ENCODE data around the gene NDUFS1. TPM values are rescaled to one million over a fixed set of nuclear protein-coding genes. Genes with fewer than 3 reads are reported as not detected.
"Not testable (repeated sequence)": the region's sequence is repeated elsewhere in the genome, so short reads cannot be mapped to it uniquely, and the experiment has no call there.

The NDUFS1 gene
- total and polyA plus RNA-seq, 3 donors from 2014 or later = 73.1 to 86.8 (median 75.8) TPM

- intact Hi-C loops (cut with DNase I; ENCODE audit: low total_unique reads) = no loop called here
- whole genome bisulfite sequencing, 2 donors = 0 to 1% methylated on average over 33 of the region's 33 CpGs
- Histone ChIP-seq H3K27me3 (no peaks in the 10 kb centered on the region), H3K4me1 (peaks cover 8% of the 10 kb centered on the region), H3K36me3 (ENCODE audit: low read depth, missing control alignments) (no peaks in the 10 kb centered on the region), H3K4me3 (peak overlapping the region; percentile 84 to 89), H3K27ac (peak overlapping the region; percentile 89 to 92), H3K9me3 (no peaks in the 10 kb centered on the region)
- no peak for DNase-seq
- TF ChIP-seq CTCF (IDR thresholded peaks at IDR 0.05) (peak in 1 of 3 experiments; percentile 24), POLR2A (IDR thresholded peaks at IDR 0.05) (no peak)
Measured at GRCh38 chr2:206158563-206159345, 490 bp downstream of the NDUFS1 start.

- H3K36me3 ChIP-seq (ENCODE audit: low read depth, missing control alignments); H3K9me3 ChIP-seq; H3K27ac ChIP-seq; H3K4me1 ChIP-seq; intact Hi-C loops (cut with DNase I; ENCODE audit: low total_unique reads); H3K4me3 ChIP-seq; H3K27me3 ChIP-seq; DNase-seq: not testable (repeated sequence)
- WGBS, 2 donors = 72 to 83% methylated on average over 11 of the region's 11 CpGs
Measured at GRCh38 chr2:206157014-206157413, 2.2 kb downstream of the NDUFS1 start.

GRCh38 chr2:206154197-206154596, 5.0 kb downstream of the NDUFS1 start:
- DNase-seq = no peak
- Histone ChIP-seq H3K4me1 (no peaks in the 10 kb centered on the region), H3K9me3 (no peaks in the 10 kb centered on the region), H3K27me3 (no peaks in the 10 kb centered on the region), H3K4me3 (no peak overlapping the region), H3K27ac (no peak overlapping the region), H3K36me3 (ENCODE audit: low read depth, missing control alignments) (no peaks in the 10 kb centered on the region)
- TF ChIP-seq POLR2A (IDR thresholded peaks at IDR 0.05) = no peak
- peak in 1 of 3 experiments; percentile 8 for TF ChIP-seq CTCF (IDR thresholded peaks at IDR 0.05)
- intact Hi-C loops (cut with DNase I; ENCODE audit: low total_unique reads) = no loop called here
- 87 to 90% methylated on average over 3 of the region's 3 CpGs for whole genome bisulfite sequencing, 2 donors

- no peak overlapping the region for H3K4me3 ChIP-seq
- no peak for TF ChIP-seq CTCF (IDR thresholded peaks at IDR 0.05)
- intact Hi-C loops (cut with DNase I; ENCODE audit: low total_unique reads) = no loop called here
- H3K27me3 ChIP-seq = no peaks in the 10 kb centered on the region
- H3K4me1 ChIP-seq = no peaks in the 10 kb centered on the region
- DNase-seq = no peak
- H3K27ac ChIP-seq = no peak overlapping the region
- H3K36me3 ChIP-seq (ENCODE audit: low read depth, missing control alignments) = no peaks in the 10 kb centered on the region
- H3K9me3 ChIP-seq = no peaks in the 10 kb centered on the region
- 90 to 93% methylated on average over 4 of the region's 4 CpGs for WGBS, 2 donors
Measured at GRCh38 chr2:206150631-206151030, 8.6 kb downstream of the NDUFS1 start.

DNA sequence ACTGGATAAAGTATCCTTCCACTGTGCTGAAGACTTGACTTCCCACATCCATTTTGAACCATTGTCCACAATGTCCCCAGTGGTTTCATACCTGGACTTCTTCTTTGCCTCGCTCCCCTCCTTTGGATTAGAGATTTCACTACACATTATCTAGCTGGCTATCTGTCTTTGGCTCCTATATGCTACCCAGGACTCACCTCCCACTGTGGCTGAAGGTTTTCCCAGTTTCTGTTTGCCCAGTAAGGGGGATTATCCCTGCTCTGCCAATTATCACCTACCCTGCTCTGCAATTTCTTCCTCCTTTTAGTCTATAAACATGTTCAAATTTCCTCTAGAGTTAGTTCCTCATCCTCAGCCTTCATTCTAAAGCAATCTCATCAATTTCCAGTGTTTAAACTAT, 9.1 kb downstream of the NDUFS1 start:
- no peak overlapping the region for H3K4me3 ChIP-seq
- no peak overlapping the region for H3K27ac ChIP-seq
- no peaks in the 10 kb centered on the region for H3K9me3 ChIP-seq
- no peaks in the 10 kb centered on the region for H3K27me3 ChIP-seq
- DNase-seq = no peak
- TF ChIP-seq POLR2A (IDR thresholded peaks at IDR 0.05) (no peak), CTCF (IDR thresholded peaks at IDR 0.05) (no peak)
- 86 to 96% methylated on average over 1 of the region's 1 CpG for WGBS, 2 donors
- intact Hi-C loops (cut with DNase I; ENCODE audit: low total_unique reads) = no loop called here
- no peaks in the 10 kb centered on the region for H3K4me1 ChIP-seq
- no peaks in the 10 kb centered on the region for H3K36me3 ChIP-seq (ENCODE audit: low read depth, missing control alignments)

Measured in testis (tissue), 3 donors.